ENCODE measurements around the gene MRPS33. TPM values are rescaled to one million over a fixed set of nuclear protein-coding genes. Genes with fewer than 3 reads are reported as not detected.
A peak's percentile ranks its signal among the peaks of the same experiment; 100 is the strongest.
"Not testable (repeated sequence)": the region's sequence is repeated elsewhere in the genome, so short reads cannot be mapped to it uniquely, and the experiment has no call there.

MRPS33 gene
- total RNA-seq, 1 experiment from 2014 or later: 46.6 TPM

DNA sequence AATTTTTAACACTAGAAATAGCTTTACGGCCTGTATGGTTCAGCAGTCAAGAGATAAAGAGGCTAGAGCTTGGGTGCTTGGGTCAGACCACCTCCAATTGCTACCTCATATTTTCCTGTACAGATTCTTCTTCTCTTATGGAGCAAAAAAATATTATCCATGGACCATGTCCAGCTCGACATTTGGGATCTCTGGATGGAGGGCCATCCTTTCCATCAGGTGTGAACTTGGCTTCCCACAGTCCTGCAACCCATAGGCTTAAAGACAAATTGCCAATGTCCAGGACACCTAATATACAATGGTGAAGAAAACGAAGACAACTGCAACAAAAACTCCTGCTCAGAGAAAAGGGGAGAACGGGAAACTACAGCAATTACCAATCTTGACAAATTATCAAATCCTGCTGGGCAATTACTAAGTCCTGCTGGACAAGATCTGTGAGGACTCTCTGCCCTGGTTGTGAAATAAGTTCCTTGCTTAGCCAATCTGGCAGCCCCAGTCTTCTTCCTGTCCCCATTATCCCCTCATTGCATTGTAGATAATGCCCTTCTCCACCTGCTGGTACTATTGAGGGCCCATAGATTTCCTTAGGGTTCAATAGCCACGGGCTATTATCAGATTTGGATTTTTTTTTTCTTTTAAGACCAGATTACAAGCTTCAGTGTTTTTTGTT lies 48.1 kb downstream of the MRPS33 start:
- in situ Hi-C loops (cut with HindIII; ENCODE audit: low sequenced_read_pairs): no loop called here
- peak; percentile 81 for DNase-seq (ENCODE audit: low spot score)

DNA sequence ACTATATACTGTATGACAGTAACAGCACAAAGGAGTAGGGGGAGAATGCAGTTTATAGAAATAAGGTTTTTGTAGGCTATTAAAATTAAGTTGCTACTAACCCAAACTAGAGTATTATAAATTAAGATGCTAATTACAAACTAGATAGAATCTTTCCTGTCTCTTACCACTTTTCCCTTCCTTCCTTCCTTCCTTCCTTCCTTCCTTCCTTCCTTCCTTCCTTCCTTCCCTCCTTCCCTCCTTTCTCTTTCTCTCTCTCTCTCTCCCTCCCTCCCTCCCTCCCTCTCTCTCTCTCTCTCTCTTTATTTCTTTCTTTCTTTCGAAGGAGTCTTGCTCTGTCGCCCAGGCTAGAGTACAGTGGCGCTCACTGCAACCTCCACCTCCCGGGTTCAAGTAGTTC lies 53.6 kb downstream of the MRPS33 start:
- no peak for DNase-seq (ENCODE audit: low spot score)
- in situ Hi-C loops (cut with HindIII; ENCODE audit: low sequenced_read_pairs): no loop called here

DNA sequence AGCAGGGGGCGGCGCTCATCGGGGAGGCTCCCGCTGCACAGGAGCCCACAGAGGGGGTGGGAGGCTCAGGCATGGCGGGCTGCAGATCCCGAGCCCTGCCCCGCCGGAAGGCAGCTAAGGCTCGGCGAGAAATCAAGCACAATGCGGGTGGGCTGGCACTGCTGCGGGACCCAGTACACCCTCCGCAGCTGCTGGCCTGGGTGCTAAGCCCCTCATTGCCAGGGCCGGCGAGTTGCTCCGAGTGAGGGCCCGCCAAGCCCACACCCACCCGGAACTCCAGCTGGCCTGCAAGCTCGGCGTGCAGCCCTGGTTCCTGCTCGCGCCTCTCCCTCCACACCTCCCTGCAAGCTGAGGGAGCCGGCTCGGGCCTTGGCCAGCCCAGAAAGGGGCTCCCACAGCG lies 57.8 kb downstream of the MRPS33 start:
- DNase-seq (ENCODE audit: low spot score); in situ Hi-C loops (cut with HindIII; ENCODE audit: low sequenced_read_pairs): not testable (repeated sequence)

Other genes starting within 250 kb of the MRPS33 start
- gene BRAF, start 90.0 kb downstream of the MRPS33 start, total RNA-seq (2014; rRNA removed; shearing (Covaris generic)): 11.4 and 20.0 TPM in 2 replicates
- gene TMEM178B, start 59.1 kb upstream of the MRPS33 start, total RNA-seq (2014; rRNA removed; shearing (Covaris generic)): 0.31 and 1.1 TPM in 2 replicates